Activated CD8-positive, alpha-beta T cell treated with anti-CD3 and anti-CD28 coated beads for 36 hours (primary cell): ENCODE data around the gene PITRM1. TPM values are rescaled to one million over a fixed set of nuclear protein-coding genes. Genes with fewer than 3 reads are reported as not detected.

Experiments
- ATAC-seq: fragments of 200-7000 bp; cut with Tn5 transposase; one replicate; pipeline ENCODE4 v1.10.0; 2021; ENCODE audit warnings: mild to moderate bottlenecking, moderate library complexity
- CTCF ChIA-PET: fragments of 350-600 bp; sonication (Branson Sonifier 250); formaldehyde crosslinking; loops from one replicate; lab custom pipeline; 2021; ENCODE audit warnings: antibody characterized with exemption; lab: Charles Lee
- POLR2A ChIA-PET: fragments of 350-600 bp; sonication (Branson Sonifier 250); formaldehyde crosslinking; loops from one replicate; lab custom pipeline; 2021; ENCODE audit warnings: antibody characterized with exemption; lab: Charles Lee
- DNase-seq: peaks from one replicate; pipeline ENCODE4 v3.0.0-alpha.2; 2020
- H3K27ac Mint-ChIP-seq: one replicate; pipeline ENCODE4 v1.8.0; 2021; ENCODE audit warnings: mild to moderate bottlenecking, mixed read lengths
- H3K27me3 Mint-ChIP-seq: one replicate; pipeline ENCODE4 v1.8.0; 2021; ENCODE audit warnings: mixed read lengths
- H3K36me3 Mint-ChIP-seq: one replicate; pipeline ENCODE4 v1.8.0; 2021; ENCODE audit warnings: low read depth, mixed read lengths
- H3K4me1 Mint-ChIP-seq: one replicate; pipeline ENCODE4 v1.8.0; 2021; ENCODE audit warnings: low read depth, mixed read lengths
- H3K4me3 Mint-ChIP-seq: one replicate; pipeline ENCODE4 v1.8.0; 2021; ENCODE audit warnings: mild to moderate bottlenecking, moderate library complexity, mixed read lengths
- H3K9me3 Mint-ChIP-seq: one replicate; pipeline ENCODE4 v1.8.0; 2021; ENCODE audit warnings: mixed read lengths
- intact Hi-C: fragments of 100-400 bp; cut with micrococcal nuclease; formaldehyde crosslinking; loops from one replicate; pipeline ENCODE4 v1.10.0; 2022
- total RNA-seq, 2 experiments: library from RNA; stranded (reverse); gene quantifications; one replicate each; pipeline ENCODE4 v1.2.3, GENCODE V29; 2021
- TF ChIP-seq, protein P1 (sequence below): fragments of 200-600 bp; IDR thresholded peaks from one replicate; pipeline ENCODE4 v1.8.0; 2022; ENCODE audit warnings: antibody characterized with exemption, mild to moderate bottlenecking

Gene PITRM1
- total RNA-seq, 2 experiments from 2014 or later: 77.6 to 78.6 TPM

DNA sequence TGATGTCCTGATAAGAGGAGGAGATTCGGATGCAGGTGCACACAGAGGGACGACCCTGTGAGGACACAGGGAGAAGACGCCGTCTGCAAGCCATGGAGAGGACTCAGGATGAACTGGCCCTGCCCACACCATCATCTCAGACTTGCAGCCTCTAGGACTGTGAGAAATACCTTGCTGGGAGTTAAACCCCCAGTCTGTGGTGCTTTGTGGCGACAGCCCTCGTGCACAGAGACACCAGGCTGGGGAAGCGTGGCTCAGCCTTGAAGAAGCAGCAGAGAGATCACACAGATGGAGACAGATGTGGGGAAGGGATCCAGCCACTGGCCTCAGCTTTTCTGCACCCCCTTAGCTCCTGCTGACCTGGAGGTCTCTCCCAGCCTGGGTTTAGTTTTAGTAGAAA lies 26.3 kb upstream of the PITRM1 start:
- ATAC-seq: no peak
- POLR2A ChIA-PET: interaction anchor here (1.8 kb wide), 1 partner anchor 10 kb away, joined by 5 read pairs; no protein-coding TSS in a partner anchor
- H3K9me3 Mint-ChIP-seq: no peaks in the 10 kb centered on the region
- DNase-seq: no peak
- H3K36me3 Mint-ChIP-seq: no peaks in the 10 kb centered on the region
- H3K27me3 Mint-ChIP-seq: peaks cover 56% of the 10 kb centered on the region
- CTCF ChIA-PET: no interaction called here
- H3K4me1 Mint-ChIP-seq: peaks cover 12% of the 10 kb centered on the region
- TF ChIP-seq, protein P1, sequence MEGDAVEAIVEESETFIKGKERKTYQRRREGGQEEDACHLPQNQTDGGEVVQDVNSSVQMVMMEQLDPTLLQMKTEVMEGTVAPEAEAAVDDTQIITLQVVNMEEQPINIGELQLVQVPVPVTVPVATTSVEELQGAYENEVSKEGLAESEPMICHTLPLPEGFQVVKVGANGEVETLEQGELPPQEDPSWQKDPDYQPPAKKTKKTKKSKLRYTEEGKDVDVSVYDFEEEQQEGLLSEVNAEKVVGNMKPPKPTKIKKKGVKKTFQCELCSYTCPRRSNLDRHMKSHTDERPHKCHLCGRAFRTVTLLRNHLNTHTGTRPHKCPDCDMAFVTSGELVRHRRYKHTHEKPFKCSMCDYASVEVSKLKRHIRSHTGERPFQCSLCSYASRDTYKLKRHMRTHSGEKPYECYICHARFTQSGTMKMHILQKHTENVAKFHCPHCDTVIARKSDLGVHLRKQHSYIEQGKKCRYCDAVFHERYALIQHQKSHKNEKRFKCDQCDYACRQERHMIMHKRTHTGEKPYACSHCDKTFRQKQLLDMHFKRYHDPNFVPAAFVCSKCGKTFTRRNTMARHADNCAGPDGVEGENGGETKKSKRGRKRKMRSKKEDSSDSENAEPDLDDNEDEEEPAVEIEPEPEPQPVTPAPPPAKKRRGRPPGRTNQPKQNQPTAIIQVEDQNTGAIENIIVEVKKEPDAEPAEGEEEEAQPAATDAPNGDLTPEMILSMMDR: no peak
- H3K4me3 Mint-ChIP-seq: no peak overlapping the region
- intact Hi-C loops: no loop called here
- H3K27ac Mint-ChIP-seq: no peak overlapping the region

DNA sequence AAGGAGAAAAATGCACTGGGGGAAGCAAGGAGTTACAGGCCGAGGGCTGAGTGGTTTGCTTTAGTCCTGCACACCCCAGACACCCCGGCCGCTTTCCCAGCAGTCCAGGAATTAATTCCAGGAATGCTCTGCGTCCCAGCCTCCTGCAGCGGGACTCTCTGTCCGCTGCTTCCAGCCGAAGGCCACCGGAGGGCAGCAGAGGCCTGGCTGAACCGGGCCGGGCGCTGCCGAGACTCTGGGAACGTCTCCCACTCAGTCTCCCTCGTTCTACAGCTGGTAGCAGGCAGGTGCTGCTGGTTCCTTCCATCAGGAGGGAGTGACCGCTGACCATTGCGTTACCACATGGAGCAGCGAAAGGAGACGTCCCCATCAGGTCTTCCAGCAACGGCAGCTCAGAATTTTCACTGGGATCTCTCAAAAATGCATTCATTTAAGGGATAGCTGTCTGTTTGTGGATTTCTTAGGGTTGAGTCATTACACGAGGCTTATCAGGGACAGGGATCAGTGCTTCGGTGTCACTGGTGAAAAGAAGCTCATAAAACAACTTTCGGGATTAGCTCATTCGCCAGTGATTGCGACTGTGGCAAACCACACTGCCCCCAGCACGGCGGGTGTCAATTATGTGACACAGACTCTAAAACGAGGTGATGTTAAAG lies 24.9 kb upstream of the PITRM1 start:
- intact Hi-C loops: no loop called here
- peaks cover 53% of the 10 kb centered on the region for H3K27me3 Mint-ChIP-seq
- no peaks in the 10 kb centered on the region for H3K9me3 Mint-ChIP-seq
- TF ChIP-seq, protein P1: peak; percentile 73
- DNase-seq: peak; percentile 94
- no peak overlapping the region for H3K27ac Mint-ChIP-seq
- peak; percentile 88 for ATAC-seq
- peaks cover 12% of the 10 kb centered on the region for H3K4me1 Mint-ChIP-seq
- H3K4me3 Mint-ChIP-seq: peak overlapping the region; percentile 28
- POLR2A ChIA-PET: interaction anchor here (0.7 to 1.8 kb wide), 4 partner anchors 9 to 606 kb away, joined by 3 to 7 read pairs (median 4); no protein-coding TSS in a partner anchor
- no peaks in the 10 kb centered on the region for H3K36me3 Mint-ChIP-seq
- CTCF ChIA-PET: interaction anchor here (0.7 to 2.9 kb wide), 23 partner anchors 10 to 1459 kb away, joined by 3 to 31 read pairs (median 3); no protein-coding TSS in a partner anchor

DNA sequence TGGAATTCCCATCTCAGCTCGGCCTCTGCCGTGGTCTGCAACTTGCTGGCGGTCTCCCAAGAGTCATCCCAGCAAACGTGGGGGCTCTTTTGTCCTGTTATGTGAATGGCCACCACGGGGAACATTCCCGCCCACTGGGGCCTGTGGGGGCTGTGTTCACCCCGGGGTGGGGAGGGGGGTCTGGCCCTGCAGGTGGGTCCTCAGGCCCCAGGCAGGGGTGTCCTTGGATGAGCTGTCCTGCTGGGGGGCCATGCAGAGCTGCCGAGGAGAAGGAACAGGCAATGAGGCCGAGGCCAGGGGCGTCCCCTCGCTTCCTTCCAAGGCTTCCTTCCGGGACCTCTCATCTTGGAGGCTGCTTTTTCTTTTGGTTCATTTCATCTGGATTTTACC lies 24.4 kb upstream of the PITRM1 start:
- ChIA-PET CTCF (interaction anchor here (0.9 to 2.9 kb wide), 5 partner anchors 10 to 1455 kb away, joined by 3 to 31 read pairs (median 3); no protein-coding TSS in a partner anchor), POLR2A (interaction anchor here (1.1 to 1.8 kb wide), 2 partner anchors 8 to 606 kb away, joined by 3 to 5 read pairs; no protein-coding TSS in a partner anchor)
- Mint-ChIP-seq H3K9me3 (no peaks in the 10 kb centered on the region), H3K27ac (no peak overlapping the region), H3K4me1 (peaks cover 12% of the 10 kb centered on the region), H3K4me3 (no peak overlapping the region), H3K36me3 (no peaks in the 10 kb centered on the region), H3K27me3 (peaks cover 53% of the 10 kb centered on the region)
- intact Hi-C loops: no loop called here
- ATAC-seq (no peak), DNase-seq (no peak)
- TF ChIP-seq, protein P1: no peak

DNA sequence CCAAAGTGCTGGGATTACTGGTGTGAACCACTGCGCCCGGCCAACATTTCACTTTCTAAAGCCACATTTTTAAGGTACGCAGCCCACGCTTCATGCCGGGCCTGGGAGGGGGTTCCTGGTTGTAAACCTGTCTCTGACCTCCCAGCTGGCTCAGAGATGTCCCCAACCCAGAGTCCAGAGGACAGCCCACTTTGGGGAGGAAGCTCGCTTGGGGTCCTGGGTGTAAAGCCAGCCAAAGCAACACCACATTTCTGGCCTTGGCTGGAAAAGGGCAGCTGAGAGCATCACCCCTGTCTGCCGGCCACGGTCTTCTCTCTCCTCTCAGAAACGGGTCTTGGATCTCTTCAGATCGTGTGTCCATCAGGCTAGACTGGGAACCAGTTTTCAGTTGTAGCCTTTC lies 23.9 kb upstream of the PITRM1 start:
- H3K4me3 Mint-ChIP-seq: no peak overlapping the region
- no peaks in the 10 kb centered on the region for H3K36me3 Mint-ChIP-seq
- DNase-seq (no peak), ATAC-seq (no peak)
- CTCF ChIA-PET: interaction anchor here (2.9 kb wide), 1 partner anchor 9 kb away, joined by 31 read pairs; no protein-coding TSS in a partner anchor
- POLR2A ChIA-PET: no interaction called here
- H3K4me1 Mint-ChIP-seq: peaks cover 12% of the 10 kb centered on the region
- intact Hi-C loops: no loop called here
- H3K27me3 Mint-ChIP-seq: peaks cover 48% of the 10 kb centered on the region
- no peaks in the 10 kb centered on the region for H3K9me3 Mint-ChIP-seq
- TF ChIP-seq, protein P1: no peak
- no peak overlapping the region for H3K27ac Mint-ChIP-seq

DNA sequence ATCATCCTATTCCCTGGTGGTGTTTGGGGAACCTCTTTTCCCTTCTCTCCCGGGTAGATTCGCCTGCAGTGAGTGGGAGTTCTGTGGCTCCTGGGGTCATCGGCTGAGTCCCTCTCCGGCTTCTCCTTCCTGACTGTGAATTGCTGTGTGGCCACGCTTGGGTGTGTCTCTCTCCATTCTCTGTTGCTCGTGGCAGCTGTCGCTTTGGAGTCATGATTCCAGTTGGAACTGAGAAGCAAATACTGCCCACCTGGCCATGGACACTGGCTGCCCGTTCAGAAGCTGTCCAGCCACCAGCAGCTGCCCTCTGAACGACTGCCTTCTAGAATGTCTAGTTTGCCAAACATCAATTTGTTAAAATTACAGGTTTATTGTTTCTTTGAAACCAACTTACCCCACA lies 23.1 kb upstream of the PITRM1 start:
- peaks cover 12% of the 10 kb centered on the region for H3K4me1 Mint-ChIP-seq
- no peaks in the 10 kb centered on the region for H3K36me3 Mint-ChIP-seq
- H3K9me3 Mint-ChIP-seq: no peaks in the 10 kb centered on the region
- H3K4me3 Mint-ChIP-seq: no peak overlapping the region
- TF ChIP-seq, protein P1: no peak
- ATAC-seq (no peak), DNase-seq (no peak)
- no peak overlapping the region for H3K27ac Mint-ChIP-seq
- ChIA-PET CTCF (interaction anchor here (1.0 to 2.9 kb wide), 3 partner anchors 8 to 1460 kb away, joined by 3 to 31 read pairs (median 5); no protein-coding TSS in a partner anchor), POLR2A (interaction anchor here (1.0 kb wide), 1 partner anchor 15 kb away, joined by 3 read pairs; no protein-coding TSS in a partner anchor)
- intact Hi-C loops: no loop called here
- peaks cover 45% of the 10 kb centered on the region for H3K27me3 Mint-ChIP-seq
